GM06990 (cell line): ENCODE data around the gene AGAP1.

Experiments
- DNase-seq: peaks from one replicate; pipeline ENCODE4 v3.0.0-alpha.2; 2011; ENCODE audit not compliant: insufficient read length; ENCODE audit errors: extremely low read depth
- H3K27me3 ChIP-seq: replicated peaks from 2 replicates; pipeline ENCODE4 v1.6.0; 2011; ENCODE audit warnings: low read length; ENCODE audit not compliant: control insufficient read depth, insufficient read depth
- H3K36me3 ChIP-seq: 2 replicates; pipeline ENCODE4 v1.5.1; 2011; ENCODE audit warnings: low read length; ENCODE audit not compliant: control insufficient read depth, insufficient read depth
- H3K4me3 ChIP-seq: replicated peaks from 2 replicates; pipeline ENCODE4 v1.5.1; 2011; ENCODE audit warnings: low read depth, mild to moderate bottlenecking, control low read depth, low read length
- TF ChIP-seq, protein P1 (sequence below): IDR thresholded peaks from 2 replicates; pipeline ENCODE4 v1.5.1; 2011; ENCODE audit warnings: low read length, control low read depth, mild to moderate bottlenecking, inconsistent platforms; ENCODE audit not compliant: insufficient read depth, poor library complexity, severe bottlenecking

AGAP1 gene

DNA sequence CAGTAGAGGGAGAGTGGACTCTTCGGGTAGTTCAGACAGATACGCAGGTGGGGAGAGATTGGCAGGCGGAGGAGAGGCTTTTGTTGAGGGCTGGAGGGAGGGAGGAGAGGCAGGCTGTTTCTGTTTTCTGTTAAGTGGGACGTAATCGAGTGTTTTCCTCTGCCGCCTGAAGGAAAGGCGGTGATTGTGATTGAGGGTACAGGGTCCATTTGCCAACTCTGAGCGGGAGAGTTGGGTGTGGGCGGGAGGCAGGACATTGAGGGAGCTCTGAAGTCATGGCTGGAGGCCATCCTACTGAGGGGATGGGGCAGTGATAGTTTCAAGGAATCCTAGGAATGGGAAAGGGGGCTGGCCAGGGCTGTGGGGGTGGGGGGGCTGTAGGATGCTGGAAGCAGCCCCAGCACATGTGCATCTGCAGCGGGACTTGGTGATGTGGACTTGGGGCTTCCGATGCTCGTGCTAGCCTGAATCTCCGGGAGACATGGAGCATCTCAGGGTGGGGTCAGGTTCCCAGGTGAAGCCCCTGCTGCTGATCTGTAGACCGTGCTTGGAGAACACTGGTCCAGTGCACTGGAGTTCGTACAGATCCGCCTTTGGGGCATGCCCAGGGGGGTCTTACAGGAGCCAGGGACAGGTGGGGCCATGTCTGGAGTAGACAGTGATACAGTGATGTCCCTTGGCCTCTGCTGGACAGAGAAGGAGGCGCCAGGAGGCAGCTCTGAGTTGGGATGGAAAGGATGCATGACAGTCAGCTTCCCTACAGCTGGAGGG is 167.5 kb downstream of the AGAP1 start:
- TF ChIP-seq, protein P1, sequence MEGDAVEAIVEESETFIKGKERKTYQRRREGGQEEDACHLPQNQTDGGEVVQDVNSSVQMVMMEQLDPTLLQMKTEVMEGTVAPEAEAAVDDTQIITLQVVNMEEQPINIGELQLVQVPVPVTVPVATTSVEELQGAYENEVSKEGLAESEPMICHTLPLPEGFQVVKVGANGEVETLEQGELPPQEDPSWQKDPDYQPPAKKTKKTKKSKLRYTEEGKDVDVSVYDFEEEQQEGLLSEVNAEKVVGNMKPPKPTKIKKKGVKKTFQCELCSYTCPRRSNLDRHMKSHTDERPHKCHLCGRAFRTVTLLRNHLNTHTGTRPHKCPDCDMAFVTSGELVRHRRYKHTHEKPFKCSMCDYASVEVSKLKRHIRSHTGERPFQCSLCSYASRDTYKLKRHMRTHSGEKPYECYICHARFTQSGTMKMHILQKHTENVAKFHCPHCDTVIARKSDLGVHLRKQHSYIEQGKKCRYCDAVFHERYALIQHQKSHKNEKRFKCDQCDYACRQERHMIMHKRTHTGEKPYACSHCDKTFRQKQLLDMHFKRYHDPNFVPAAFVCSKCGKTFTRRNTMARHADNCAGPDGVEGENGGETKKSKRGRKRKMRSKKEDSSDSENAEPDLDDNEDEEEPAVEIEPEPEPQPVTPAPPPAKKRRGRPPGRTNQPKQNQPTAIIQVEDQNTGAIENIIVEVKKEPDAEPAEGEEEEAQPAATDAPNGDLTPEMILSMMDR, result no peak
- H3K27me3 ChIP-seq, result no peaks in the 10 kb centered on the region; the same call in none of the 2 replicates
- H3K4me3 ChIP-seq, result no peak overlapping the region
- H3K36me3 ChIP-seq, result no peaks in the 10 kb centered on the region
- no peak for DNase-seq

DNA sequence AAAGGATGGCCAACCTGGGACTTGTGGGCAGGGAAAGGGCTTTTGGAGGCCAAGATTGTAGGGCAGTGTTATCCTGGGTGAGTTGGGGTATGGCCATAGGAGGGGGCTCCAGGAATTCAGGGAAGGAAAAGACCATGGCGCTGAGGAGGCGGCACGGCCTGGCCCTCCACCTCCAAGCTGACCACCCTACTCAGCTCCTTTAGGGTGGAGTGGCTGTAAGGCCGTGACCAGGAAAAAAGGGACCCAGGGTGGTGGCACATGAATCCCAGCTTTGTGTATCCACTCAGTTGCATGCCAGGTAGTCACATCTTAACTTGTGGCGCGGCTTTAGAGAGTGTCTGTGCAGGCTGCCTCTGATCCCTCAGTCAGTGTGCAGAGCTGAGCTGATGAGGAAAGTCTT is 168.1 kb downstream of the AGAP1 start:
- H3K4me3 ChIP-seq, result no peak overlapping the region
- no peak for DNase-seq
- TF ChIP-seq, protein P1, result no peak
- no peaks in the 10 kb centered on the region; the same call in none of the 2 replicates for H3K27me3 ChIP-seq
- no peaks in the 10 kb centered on the region for H3K36me3 ChIP-seq

- no peak overlapping the region for H3K4me3 ChIP-seq
- DNase-seq, result no peak
- no peaks in the 10 kb centered on the region for H3K36me3 ChIP-seq
- no peaks in the 10 kb centered on the region; the same call in none of the 2 replicates for H3K27me3 ChIP-seq
- TF ChIP-seq, protein P1, result no peak
These were observed 170.0 kb downstream of the AGAP1 start for GRCh38 chr2:235663875-235664274.

DNA sequence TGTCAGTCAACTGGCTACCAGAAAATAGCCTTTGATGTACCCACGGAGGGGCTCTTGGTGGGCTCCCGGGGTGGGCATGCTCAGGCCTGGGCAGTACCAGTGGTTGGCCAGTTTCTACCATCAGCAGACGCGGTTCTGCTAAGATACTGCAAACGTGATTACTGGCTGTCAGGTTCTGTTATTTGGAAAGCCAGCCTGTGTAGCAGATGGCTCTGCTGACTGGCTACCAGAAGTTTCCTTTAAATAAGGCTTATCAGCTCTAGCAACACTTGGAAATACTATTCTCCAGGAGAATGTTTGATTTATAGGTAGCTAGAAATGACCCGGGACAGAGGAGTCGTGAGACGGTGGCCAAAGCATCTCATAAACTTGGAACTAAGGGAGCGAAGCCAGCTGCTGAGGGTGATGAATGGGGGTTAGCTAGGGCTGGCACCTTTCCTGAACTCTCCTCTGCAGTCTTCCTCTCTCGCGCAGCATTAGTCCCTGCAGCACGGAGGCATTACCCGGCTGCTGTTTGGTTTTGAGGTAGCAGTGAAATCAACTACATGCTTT is 171.9 kb downstream of the AGAP1 start:
- H3K4me3 ChIP-seq, result no peak overlapping the region
- TF ChIP-seq, protein P1, result no peak
- H3K27me3 ChIP-seq, result no peaks in the 10 kb centered on the region; the same call in 1 of the 2 replicates
- no peak for DNase-seq
- no peaks in the 10 kb centered on the region for H3K36me3 ChIP-seq

DNA sequence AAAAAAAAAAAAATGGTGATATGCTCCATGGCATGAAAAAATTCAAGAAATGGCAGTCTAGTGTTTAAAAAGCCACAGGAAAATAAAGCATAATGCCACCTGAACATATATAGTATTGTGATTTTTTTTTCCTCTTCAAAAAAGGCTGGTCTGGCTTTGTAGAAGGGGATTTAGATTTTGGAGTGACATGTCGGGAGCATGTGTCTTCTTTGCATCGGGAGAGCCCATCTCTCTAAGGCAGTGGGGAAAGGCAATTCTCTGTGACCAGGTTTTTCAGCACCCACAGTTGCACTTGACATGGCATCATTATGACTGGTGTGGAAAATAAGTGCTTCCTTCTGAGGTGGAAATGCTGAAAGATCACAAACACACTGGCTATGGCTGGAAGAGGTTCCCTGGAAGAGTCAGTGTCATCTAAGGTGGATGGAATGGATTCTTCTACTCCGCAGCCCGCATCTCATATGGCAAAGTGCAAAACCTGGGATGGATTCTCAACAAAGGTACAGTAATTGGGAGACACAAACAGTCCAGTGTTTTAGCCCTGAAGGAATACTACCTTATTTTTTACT is 172.5 kb downstream of the AGAP1 start:
- no peak overlapping the region for H3K4me3 ChIP-seq

More for the DNA sequence above, 172.5 kb downstream of the AGAP1 start:
- Histone ChIP-seq H3K36me3 (no peaks in the 10 kb centered on the region), H3K27me3 (no peaks in the 10 kb centered on the region; the same call in 1 of the 2 replicates)
- TF ChIP-seq, protein P1, result no peak
- no peak for DNase-seq
